ENCODE data around the gene IQSEC1. TPM values are rescaled to one million over a fixed set of nuclear protein-coding genes. Genes with fewer than 3 reads are reported as not detected.

The IQSEC1 gene
- total and polyA plus RNA-seq, 2 donors (not counting 1 experiment from before 2014, with no cell fraction given): 96.7 to 222 TPM

- Histone ChIP-seq H4K20me1 (ENCODE audit: control insufficient read depth, insufficient read depth, low read length, poor library complexity, severe bottlenecking) (peaks cover 99% of the 10 kb centered on the region), H2AFZ (ENCODE audit: insufficient read depth, low read depth, low read length, poor library complexity, severe bottlenecking) (no peak overlapping the region), H3K9ac (ENCODE audit: low read length) (no peak overlapping the region), H3K79me2 (ENCODE audit: control insufficient read depth, insufficient read depth, low read length) (peaks cover 97% of the 10 kb centered on the region), H3K4me1 (ENCODE audit: control insufficient read depth in 2 of 2, insufficient read depth in 2 of 2, low read length in 2 of 2) (peaks cover 63 to 78% of the 10 kb centered on the region in 2 donors), H3K4me3 (ENCODE audit: control extremely low read depth in 1 of 5, extremely low read depth in 1 of 5, insufficient read depth in 1 of 5, low read depth in 2 of 5, low read length in 4 of 5) (no peak overlapping the region), H3K4me2 (replicated peaks; ENCODE audit: low read depth, low read length, poor library complexity, severe bottlenecking) (peak overlapping the region; percentile 12), H3K36me3 (replicated peaks in 1 of 2; ENCODE audit: control extremely low read depth in 1 of 2, control insufficient read depth in 1 of 2, extremely low read depth in 1 of 2, insufficient read depth in 2 of 2, low read length in 1 of 2) (peaks cover 6 to 69% of the 10 kb centered on the region in 2 experiments), H3K9me3 (ENCODE audit: control extremely low read depth in 1 of 3, control insufficient read depth in 2 of 3, insufficient read depth in 1 of 3, low read length in 2 of 3) (no peaks in the 10 kb centered on the region), H3K27me3 (replicated peaks in 1 of 4; ENCODE audit: control extremely low read depth in 1 of 4, control insufficient read depth in 3 of 4, insufficient read depth in 4 of 4, low read length in 3 of 4) (no peaks in the 10 kb centered on the region), H3K27ac (ENCODE audit: low read length in 2 of 2) (peak overlapping the region in 1 of 2 donors; percentile 47)
- intact Hi-C loops (cut with micrococcal nuclease): no loop called here
- no peak overlapping the region for H3K4me3 Mint-ChIP-seq
- DNase-seq: no peak
- ATAC-seq (ENCODE audit: low read depth): no peak
- 84% methylated on average over 2 of the region's 6 CpGs for WGBS (ENCODE audit: insufficient coverage)
- peaks cover 74% of the 10 kb centered on the region for H3K4me1 Mint-ChIP-seq
- CTCF ChIA-PET: interaction anchor here (0.8 to 6.1 kb wide), 20 partner anchors 9 to 337 kb away, joined by 3 to 69 read pairs (median 6); no protein-coding TSS in a partner anchor
- no peaks in the 10 kb centered on the region for H3K27me3 Mint-ChIP-seq
- TF ChIP-seq CTCF (IDR thresholded peaks at IDR 0.05) (no peak), EZH2 (IDR thresholded peaks at IDR 0.05; ENCODE audit: borderline replicate concordance, insufficient read depth, low read depth, low read length, poor library complexity, severe bottlenecking) (no peak)
- H3K27ac Mint-ChIP-seq: peak overlapping the region; percentile 37
- H3K9me3 Mint-ChIP-seq (ENCODE audit: insufficient read depth): no peaks in the 10 kb centered on the region
- POLR2A ChIA-PET: interaction anchor here (1.3 kb wide), 1 partner anchor 83 kb away, joined by 3 read pairs; no protein-coding TSS in a partner anchor
Observed at GRCh38 chr3:12985148-12985547, 88.1 kb downstream of the IQSEC1 start.

- no peaks in the 10 kb centered on the region for H3K27me3 Mint-ChIP-seq
- 57% methylated on average over 5 of the region's 7 CpGs for WGBS (ENCODE audit: insufficient coverage)
- ChIA-PET CTCF (interaction anchor here (0.6 to 6.1 kb wide), 34 partner anchors 10 to 468 kb away, joined by 3 to 69 read pairs (median 4); no protein-coding TSS in a partner anchor), POLR2A (interaction anchor here (0.5 to 1.5 kb wide), 4 partner anchors 38 to 232 kb away, joined by 3 to 5 read pairs (median 4); no protein-coding TSS in a partner anchor)
- TF ChIP-seq CTCF (IDR thresholded peaks at IDR 0.05): peak; percentile 74
- no peak for TF ChIP-seq EZH2 (IDR thresholded peaks at IDR 0.05; ENCODE audit: borderline replicate concordance, insufficient read depth, low read depth, low read length, poor library complexity, severe bottlenecking)
- H3K27ac Mint-ChIP-seq: peak overlapping the region; percentile 73
- no peak overlapping the region for H3K4me3 Mint-ChIP-seq
- Histone ChIP-seq H3K4me1 (ENCODE audit: control insufficient read depth in 2 of 2, insufficient read depth in 2 of 2, low read length in 2 of 2) (peaks cover 54 to 69% of the 10 kb centered on the region in 2 donors), H3K27me3 (replicated peaks in 1 of 4; ENCODE audit: control extremely low read depth in 1 of 4, control insufficient read depth in 3 of 4, insufficient read depth in 4 of 4, low read length in 3 of 4) (no peaks in the 10 kb centered on the region), H3K9ac (ENCODE audit: low read length) (no peak overlapping the region), H2AFZ (ENCODE audit: insufficient read depth, low read depth, low read length, poor library complexity, severe bottlenecking) (no peak overlapping the region), H4K20me1 (ENCODE audit: control insufficient read depth, insufficient read depth, low read length, poor library complexity, severe bottlenecking) (peaks cover 99% of the 10 kb centered on the region), H3K9me3 (ENCODE audit: control extremely low read depth in 1 of 3, control insufficient read depth in 2 of 3, insufficient read depth in 1 of 3, low read length in 2 of 3) (no peaks in the 10 kb centered on the region), H3K79me2 (ENCODE audit: control insufficient read depth, insufficient read depth, low read length) (peaks cover 97% of the 10 kb centered on the region), H3K36me3 (replicated peaks in 1 of 2; ENCODE audit: control extremely low read depth in 1 of 2, control insufficient read depth in 1 of 2, extremely low read depth in 1 of 2, insufficient read depth in 2 of 2, low read length in 1 of 2) (peaks cover 6 to 74% of the 10 kb centered on the region in 2 experiments), H3K27ac (ENCODE audit: low read length in 2 of 2) (peak overlapping the region in 1 of 2 donors; percentile 63), H3K4me2 (replicated peaks; ENCODE audit: low read depth, low read length, poor library complexity, severe bottlenecking) (peak overlapping the region; percentile 44), H3K4me3 (ENCODE audit: control extremely low read depth in 1 of 5, extremely low read depth in 1 of 5, insufficient read depth in 1 of 5, low read depth in 2 of 5, low read length in 4 of 5) (no peak overlapping the region)
- peaks cover 69% of the 10 kb centered on the region for H3K4me1 Mint-ChIP-seq
- no peaks in the 10 kb centered on the region for H3K9me3 Mint-ChIP-seq (ENCODE audit: insufficient read depth)
- ATAC-seq (ENCODE audit: low read depth): peak; percentile 66
- peak; percentile 79 for DNase-seq
- intact Hi-C loops (cut with micrococcal nuclease): loop anchor here (1.0 to 5.0 kb wide), 2 partner anchors 37 to 83 kb away; no protein-coding TSS in a partner anchor
Observed at GRCh38 chr3:12984023-12984823, 89.0 kb downstream of the IQSEC1 start.
